ENCODE results near the gene ATP6AP1.

ATP6AP1 gene

DNA sequence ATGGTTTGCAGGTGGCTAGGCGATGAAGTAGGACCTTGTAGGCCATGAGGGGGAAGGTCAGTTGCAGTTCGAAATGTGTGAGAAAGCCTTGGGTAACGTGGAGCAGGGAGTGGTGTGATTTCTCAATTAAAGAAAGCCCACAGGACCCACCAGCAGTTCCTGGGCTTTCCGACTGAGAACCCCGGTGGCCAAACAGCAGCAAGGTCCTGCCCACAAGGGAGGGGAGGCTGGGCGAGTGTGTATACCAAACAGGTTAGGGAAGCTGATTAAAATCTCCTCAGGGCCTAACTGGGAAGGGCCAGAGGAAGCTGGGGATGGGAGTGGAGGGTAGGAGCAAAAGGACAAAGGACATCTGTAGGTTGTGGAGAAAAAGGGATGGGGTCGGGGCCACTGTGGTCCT, 2.4 kb downstream of the ATP6AP1 start:
- TF ChIP-seq, protein P1, sequence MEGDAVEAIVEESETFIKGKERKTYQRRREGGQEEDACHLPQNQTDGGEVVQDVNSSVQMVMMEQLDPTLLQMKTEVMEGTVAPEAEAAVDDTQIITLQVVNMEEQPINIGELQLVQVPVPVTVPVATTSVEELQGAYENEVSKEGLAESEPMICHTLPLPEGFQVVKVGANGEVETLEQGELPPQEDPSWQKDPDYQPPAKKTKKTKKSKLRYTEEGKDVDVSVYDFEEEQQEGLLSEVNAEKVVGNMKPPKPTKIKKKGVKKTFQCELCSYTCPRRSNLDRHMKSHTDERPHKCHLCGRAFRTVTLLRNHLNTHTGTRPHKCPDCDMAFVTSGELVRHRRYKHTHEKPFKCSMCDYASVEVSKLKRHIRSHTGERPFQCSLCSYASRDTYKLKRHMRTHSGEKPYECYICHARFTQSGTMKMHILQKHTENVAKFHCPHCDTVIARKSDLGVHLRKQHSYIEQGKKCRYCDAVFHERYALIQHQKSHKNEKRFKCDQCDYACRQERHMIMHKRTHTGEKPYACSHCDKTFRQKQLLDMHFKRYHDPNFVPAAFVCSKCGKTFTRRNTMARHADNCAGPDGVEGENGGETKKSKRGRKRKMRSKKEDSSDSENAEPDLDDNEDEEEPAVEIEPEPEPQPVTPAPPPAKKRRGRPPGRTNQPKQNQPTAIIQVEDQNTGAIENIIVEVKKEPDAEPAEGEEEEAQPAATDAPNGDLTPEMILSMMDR (conservative IDR thresholded peaks at IDR 0.05; ENCODE audit: low read depth): no peak
- no peak for DNase-seq (ENCODE audit: low spot score)
- ChIA-PET CTCF (no interaction called here), POLR2A (ENCODE audit: low non-redundant PET) (interaction anchor here (1.4 kb wide), 1 partner anchor 33 kb away, joined by 4 read pairs; the partner anchor contains the start of gene RPL10)
- H3K27ac ChIP-seq: peak overlapping the region; percentile 22

- POLR2A ChIA-PET (ENCODE audit: low non-redundant PET): interaction anchor here (1.4 kb wide), 1 partner anchor 33 kb away, joined by 4 read pairs; the partner anchor contains the start of gene RPL10
- CTCF ChIA-PET: no interaction called here
- no peak for DNase-seq (ENCODE audit: low spot score)
- H3K27ac ChIP-seq: peak overlapping the region; percentile 22
- TF ChIP-seq, protein P1 (conservative IDR thresholded peaks at IDR 0.05; ENCODE audit: low read depth): no peak
Measured at GRCh38 chrX:154431341-154431740, 2.9 kb downstream of the ATP6AP1 start.

- no peak for DNase-seq (ENCODE audit: low spot score)
- TF ChIP-seq, protein P1 (conservative IDR thresholded peaks at IDR 0.05; ENCODE audit: low read depth): no peak
- POLR2A ChIA-PET (ENCODE audit: low non-redundant PET): no interaction called here
- peak overlapping the region; percentile 10; the same call in 1 of the 2 replicates for H3K27ac ChIP-seq
- CTCF ChIA-PET: no interaction called here
Measured at GRCh38 chrX:154432210-154432609, 3.7 kb downstream of the ATP6AP1 start.

- peak overlapping the region; percentile 12; the same call in 1 of the 2 replicates for H3K27ac ChIP-seq
- CTCF ChIA-PET: no interaction called here
- no peak for DNase-seq (ENCODE audit: low spot score)
- TF ChIP-seq, protein P1 (conservative IDR thresholded peaks at IDR 0.05; ENCODE audit: low read depth): no peak
- POLR2A ChIA-PET (ENCODE audit: low non-redundant PET): no interaction called here
Measured at GRCh38 chrX:154433605-154434004, 5.1 kb downstream of the ATP6AP1 start.

DNA sequence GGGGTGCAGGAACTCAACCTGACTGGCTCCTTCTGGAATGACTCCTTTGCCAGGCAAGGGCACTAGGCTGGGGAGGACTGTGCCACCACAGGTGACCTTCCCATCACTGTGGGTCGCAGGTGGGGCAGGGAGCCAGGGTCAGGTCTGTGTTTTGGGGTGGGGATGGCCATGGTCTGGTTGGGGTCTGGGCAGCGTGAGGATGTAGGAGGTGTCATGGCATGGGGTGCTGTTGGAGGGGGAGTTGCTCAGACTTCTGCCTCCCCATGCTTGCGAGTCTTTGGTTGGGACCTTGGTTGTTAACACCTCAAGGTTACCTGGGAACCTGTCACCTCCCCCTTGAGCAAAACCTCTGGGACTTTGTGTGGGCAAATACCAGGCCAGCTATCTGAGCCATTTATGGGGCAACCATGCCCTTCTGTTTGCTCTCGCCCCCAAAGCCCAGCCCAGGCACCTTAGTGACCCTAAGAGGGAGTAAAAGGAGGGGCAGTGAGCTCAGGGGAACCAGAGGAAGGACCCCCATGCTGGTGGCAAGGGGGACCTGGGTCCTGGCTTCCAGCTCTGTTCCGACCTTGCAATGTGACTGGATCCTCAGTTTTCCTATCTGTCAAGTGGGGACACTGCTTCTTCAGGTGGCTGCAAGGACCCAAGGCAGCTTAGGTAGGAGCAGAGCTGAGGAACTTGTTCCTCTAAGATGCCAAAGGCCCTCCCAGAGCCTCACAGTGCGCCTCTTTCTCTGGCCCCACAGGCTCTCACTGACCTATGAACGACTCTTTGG, 6.1 kb downstream of the ATP6AP1 start:
- no peak overlapping the region; the same call in 1 of the 2 replicates for H3K27ac ChIP-seq
- no peak for DNase-seq (ENCODE audit: low spot score)
- CTCF ChIA-PET: no interaction called here
- TF ChIP-seq, protein P1 (conservative IDR thresholded peaks at IDR 0.05; ENCODE audit: low read depth): no peak
- POLR2A ChIA-PET (ENCODE audit: low non-redundant PET): no interaction called here

- POLR2A ChIA-PET (ENCODE audit: low non-redundant PET): interaction anchor here (0.5 kb wide), 1 partner anchor 51 kb away, joined by 5 read pairs; no protein-coding TSS in a partner anchor
Measured at GRCh38 chrX:154435171-154435733, 6.8 kb downstream of the ATP6AP1 start.

More at GRCh38 chrX:154435171-154435733, 6.8 kb downstream of the ATP6AP1 start:
- CTCF ChIA-PET: interaction anchor here (0.6 kb wide), 1 partner anchor 15 kb away, joined by 3 read pairs; no protein-coding TSS in a partner anchor
- H3K27ac ChIP-seq: peak overlapping the region; percentile 83
- DNase-seq (ENCODE audit: low spot score): no peak
- TF ChIP-seq, protein P1 (conservative IDR thresholded peaks at IDR 0.05; ENCODE audit: low read depth): no peak
